Caco-2 (cell line): ENCODE results near the gene CRABP2. TPM values are rescaled to one million over a fixed set of nuclear protein-coding genes. Genes with fewer than 3 reads are reported as not detected.

Experiments used
- BruUV-seq: library from RNA; stranded (reverse); fragments of 400-500 nt; replicated peaks from 2 replicates; lab custom pipeline; 2021; lab: Mats Ljungman, UMichigan
- CTCF ChIA-PET: fragments of 300-600 bp; sonication (Branson Sonifier 250); formaldehyde crosslinking; loops from one replicate; lab custom pipeline; 2022; ENCODE audit warnings: antibody characterized with exemption; lab: Charles Lee
- POLR2A ChIA-PET: fragments of 300-600 bp; sonication (Branson Sonifier 250); formaldehyde crosslinking; loops from one replicate; lab custom pipeline; 2022; ENCODE audit warnings: antibody characterized with exemption; lab: Charles Lee
- DNase-seq, 2 experiments: peaks; one replicate each; pipeline versions ENCODE4 v3.0.0 to v3.0.0-alpha.2; 2020 to 2022
- H3K27me3 ChIP-seq: replicated peaks from 2 replicates; pipeline ENCODE4 v1.6.0; 2011; ENCODE audit warnings: low read length; ENCODE audit not compliant: control insufficient read depth, insufficient read depth
- H3K36me3 ChIP-seq: 2 replicates; pipeline ENCODE4 v1.5.1; 2011; ENCODE audit warnings: low read length; ENCODE audit not compliant: control insufficient read depth, insufficient read depth
- H3K4me1 ChIP-seq: fragments of 250-450 bp; sonication (Bioruptor Pico); 2 replicates; pipeline ENCODE4 v1.5.1; 2020; ENCODE audit warnings: mild to moderate bottlenecking
- H3K4me3 ChIP-seq: 2 replicates; pipeline ENCODE4 v1.5.1; 2011; ENCODE audit warnings: low read depth, mild to moderate bottlenecking, control low read depth, low read length
- H3K9me3 ChIP-seq: fragments of 250-450 bp; sonication (Bioruptor Pico); 2 replicates; pipeline ENCODE4 v1.5.1; 2020; ENCODE audit warnings: mild to moderate bottlenecking, moderate library complexity
- H3K27ac Mint-ChIP-seq: one replicate; pipeline ENCODE4 v1.8.0; 2022; ENCODE audit warnings: mixed read lengths; ENCODE audit not compliant: unreplicated experiment
- H3K27me3 Mint-ChIP-seq: one replicate; pipeline ENCODE4 v1.8.0; 2022; ENCODE audit warnings: mixed read lengths; ENCODE audit not compliant: insufficient read depth, unreplicated experiment
- H3K36me3 Mint-ChIP-seq: one replicate; pipeline ENCODE4 v1.8.0; 2022; ENCODE audit warnings: mild to moderate bottlenecking, mixed read lengths; ENCODE audit not compliant: insufficient read depth, unreplicated experiment
- H3K4me1 Mint-ChIP-seq: one replicate; pipeline ENCODE4 v1.8.0; 2022; ENCODE audit warnings: low read depth, mixed read lengths; ENCODE audit not compliant: unreplicated experiment
- H3K4me3 Mint-ChIP-seq: one replicate; pipeline ENCODE4 v1.8.0; 2022; ENCODE audit warnings: mild to moderate bottlenecking, moderate library complexity, mixed read lengths; ENCODE audit not compliant: unreplicated experiment
- H3K9me3 Mint-ChIP-seq: one replicate; pipeline ENCODE4 v1.8.0; 2022; ENCODE audit warnings: mixed read lengths; ENCODE audit not compliant: unreplicated experiment
- intact Hi-C: fragments of 100-400 bp; cut with micrococcal nuclease; formaldehyde crosslinking; loops from one replicate; pipeline ENCODE4 v1.10.0; 2022; ENCODE audit not compliant: unreplicated experiment
- total RNA-seq: library from RNA; stranded (reverse); gene quantifications from 2 replicates; pipeline ENCODE4 v1.2.3, GENCODE V29; 2022
- TF ChIP-seq, protein P1 (sequence below), 2 experiments: fragments of 200-600 bp in 1 of 2; IDR thresholded peaks; 1 replicate in 1 of 2; 2 replicates in 1 of 2; pipeline versions ENCODE4 v1.5.1 to v1.8.0; 2011 to 2022; ENCODE audit warnings: antibody characterized with exemption in 1 of 2, control low read depth in 1 of 2, inconsistent platforms in 1 of 2, low read depth in 1 of 2, low read length in 1 of 2, mild to moderate bottlenecking in 1 of 2, moderate library complexity in 1 of 2; ENCODE audit not compliant: insufficient read depth in 1 of 2, severe bottlenecking in 1 of 2, unreplicated experiment in 1 of 2

Gene CRABP2
- total RNA-seq, 1 experiment from 2014 or later = 27.1 TPM

DNA sequence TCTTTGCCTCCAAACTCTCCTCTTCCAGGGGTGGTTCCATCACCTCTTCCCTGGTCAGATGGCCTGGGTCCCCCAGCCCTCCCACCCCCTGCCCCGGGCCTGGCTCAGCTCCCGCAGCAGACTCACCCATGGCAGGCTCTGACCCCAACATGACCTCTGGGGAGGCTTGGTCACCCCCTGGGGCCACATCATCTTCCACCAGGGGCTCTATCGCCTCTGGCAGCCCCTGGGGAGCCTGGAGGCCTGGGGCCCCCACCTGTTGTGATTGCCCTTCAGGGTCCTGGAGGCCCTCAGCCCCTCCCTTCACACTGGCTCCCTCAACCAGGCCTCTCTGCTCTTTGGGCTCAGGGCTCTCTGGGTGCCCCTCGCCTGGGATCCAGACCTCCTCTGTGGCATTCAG lies 34.6 kb downstream of the CRABP2 start:
- H3K36me3 ChIP-seq = no peaks in the 10 kb centered on the region
- peak overlapping the region; percentile 58 for H3K27ac Mint-ChIP-seq
- no peaks in the 10 kb centered on the region for H3K9me3 ChIP-seq
- H3K36me3 Mint-ChIP-seq = peaks cover 6% of the 10 kb centered on the region
- H3K27me3 ChIP-seq = no peaks in the 10 kb centered on the region
- ChIA-PET CTCF (interaction anchor here (0.8 kb wide), 1 partner anchor 10 kb away, joined by 6 read pairs; no protein-coding TSS in a partner anchor), POLR2A (no interaction called here)
- no peak overlapping the region for H3K4me3 Mint-ChIP-seq
- peaks cover 34% of the 10 kb centered on the region for H3K4me1 ChIP-seq
- no peaks in the 10 kb centered on the region for H3K9me3 Mint-ChIP-seq
- TF ChIP-seq, protein P1, sequence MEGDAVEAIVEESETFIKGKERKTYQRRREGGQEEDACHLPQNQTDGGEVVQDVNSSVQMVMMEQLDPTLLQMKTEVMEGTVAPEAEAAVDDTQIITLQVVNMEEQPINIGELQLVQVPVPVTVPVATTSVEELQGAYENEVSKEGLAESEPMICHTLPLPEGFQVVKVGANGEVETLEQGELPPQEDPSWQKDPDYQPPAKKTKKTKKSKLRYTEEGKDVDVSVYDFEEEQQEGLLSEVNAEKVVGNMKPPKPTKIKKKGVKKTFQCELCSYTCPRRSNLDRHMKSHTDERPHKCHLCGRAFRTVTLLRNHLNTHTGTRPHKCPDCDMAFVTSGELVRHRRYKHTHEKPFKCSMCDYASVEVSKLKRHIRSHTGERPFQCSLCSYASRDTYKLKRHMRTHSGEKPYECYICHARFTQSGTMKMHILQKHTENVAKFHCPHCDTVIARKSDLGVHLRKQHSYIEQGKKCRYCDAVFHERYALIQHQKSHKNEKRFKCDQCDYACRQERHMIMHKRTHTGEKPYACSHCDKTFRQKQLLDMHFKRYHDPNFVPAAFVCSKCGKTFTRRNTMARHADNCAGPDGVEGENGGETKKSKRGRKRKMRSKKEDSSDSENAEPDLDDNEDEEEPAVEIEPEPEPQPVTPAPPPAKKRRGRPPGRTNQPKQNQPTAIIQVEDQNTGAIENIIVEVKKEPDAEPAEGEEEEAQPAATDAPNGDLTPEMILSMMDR (IDR thresholded peaks at IDR 0.05; ENCODE audit: insufficient read depth in 1 of 2, low read depth in 1 of 2, low read length in 1 of 2, severe bottlenecking in 1 of 2, unreplicated experiment in 1 of 2) = no peak
- no peak overlapping the region for H3K4me3 ChIP-seq
- peaks cover 28% of the 10 kb centered on the region for H3K4me1 Mint-ChIP-seq
- intact Hi-C loops = no loop called here
- no peaks in the 10 kb centered on the region for H3K27me3 Mint-ChIP-seq
- no TSS peak for BruUV-seq
- DNase-seq = no peak

DNA sequence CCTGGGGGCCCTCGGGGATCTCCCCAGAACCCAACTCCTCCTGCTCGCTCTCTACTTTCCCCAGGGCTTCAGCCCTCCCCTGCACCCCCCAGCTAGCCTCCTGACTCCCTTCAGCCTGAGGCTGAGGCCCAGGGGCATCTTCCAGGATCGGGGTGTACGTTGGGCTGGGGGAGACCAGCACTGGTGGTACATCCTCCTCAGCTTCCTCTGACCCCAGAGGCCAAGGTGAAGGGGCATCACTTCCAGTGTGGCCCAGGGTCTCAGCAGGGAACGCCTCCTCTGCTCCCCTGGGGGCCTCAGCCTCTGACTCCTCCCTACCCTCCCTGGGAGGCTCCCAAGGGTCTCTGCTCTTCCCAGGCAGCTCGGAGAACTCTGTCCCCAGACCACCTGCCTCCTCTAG lies 35.0 kb downstream of the CRABP2 start:
- intact Hi-C loops = no loop called here
- Histone ChIP-seq H3K27me3 (no peaks in the 10 kb centered on the region), H3K4me3 (no peak overlapping the region), H3K4me1 (peaks cover 34% of the 10 kb centered on the region), H3K36me3 (no peaks in the 10 kb centered on the region), H3K9me3 (no peaks in the 10 kb centered on the region)
- CTCF ChIA-PET = interaction anchor here (0.8 kb wide), 1 partner anchor 9 kb away, joined by 6 read pairs; no protein-coding TSS in a partner anchor
- Mint-ChIP-seq H3K9me3 (no peaks in the 10 kb centered on the region), H3K4me3 (no peak overlapping the region), H3K27me3 (no peaks in the 10 kb centered on the region), H3K36me3 (peaks cover 6% of the 10 kb centered on the region), H3K4me1 (peaks cover 32% of the 10 kb centered on the region), H3K27ac (no peak overlapping the region)
- no peak for DNase-seq
- BruUV-seq = no TSS peak
- TF ChIP-seq, protein P1 (IDR thresholded peaks at IDR 0.05; ENCODE audit: insufficient read depth in 1 of 2, low read depth in 1 of 2, low read length in 1 of 2, severe bottlenecking in 1 of 2, unreplicated experiment in 1 of 2) = no peak
- POLR2A ChIA-PET = no interaction called here

DNA sequence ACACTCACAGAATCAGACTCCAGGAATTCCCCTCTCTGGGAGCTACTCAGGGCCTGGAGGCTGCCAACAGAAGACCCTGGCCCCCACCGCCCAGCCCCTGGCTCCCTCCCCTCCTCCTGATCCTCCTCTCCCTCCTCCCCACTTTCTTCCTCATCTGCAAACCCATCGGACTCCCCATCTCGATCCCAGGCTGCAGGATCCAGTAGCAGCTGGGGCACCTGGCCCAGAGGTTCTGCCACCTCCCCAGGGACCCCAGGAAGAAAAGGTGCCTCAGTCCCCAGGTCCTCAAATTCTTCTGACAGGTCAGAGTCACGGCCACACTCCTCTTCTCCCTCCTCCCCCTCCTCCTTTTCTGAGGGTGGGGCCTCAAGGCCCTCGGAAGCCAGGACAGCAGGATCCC lies 35.6 kb downstream of the CRABP2 start:
- H3K9me3 ChIP-seq = no peaks in the 10 kb centered on the region
- no peak for DNase-seq
- H3K4me3 ChIP-seq = no peak overlapping the region
- H3K36me3 ChIP-seq = no peaks in the 10 kb centered on the region
- Mint-ChIP-seq H3K36me3 (peaks cover 6% of the 10 kb centered on the region), H3K27ac (peak overlapping the region; percentile 52), H3K27me3 (no peaks in the 10 kb centered on the region), H3K4me3 (no peak overlapping the region), H3K4me1 (peaks cover 36% of the 10 kb centered on the region), H3K9me3 (no peaks in the 10 kb centered on the region)
- TF ChIP-seq, protein P1 (IDR thresholded peaks at IDR 0.05; ENCODE audit: insufficient read depth in 1 of 2, low read depth in 1 of 2, low read length in 1 of 2, severe bottlenecking in 1 of 2, unreplicated experiment in 1 of 2) = no peak
- peaks cover 37% of the 10 kb centered on the region for H3K4me1 ChIP-seq
- intact Hi-C loops = no loop called here
- CTCF ChIA-PET = interaction anchor here (0.8 kb wide), 1 partner anchor 9 kb away, joined by 6 read pairs; no protein-coding TSS in a partner anchor
- POLR2A ChIA-PET = no interaction called here
- H3K27me3 ChIP-seq = no peaks in the 10 kb centered on the region
- no TSS peak for BruUV-seq
